Measurements from ENCODE around the gene EZR. TPM values are rescaled to one million over a fixed set of nuclear protein-coding genes. Genes with fewer than 3 reads are reported as not detected.
A peak's percentile ranks its signal among the peaks of the same experiment; 100 is the strongest.

The EZR gene
- total RNA-seq, 4 donors from 2014 or later, result 60.9 to 480 (median 251) TPM

- DNase-seq (ENCODE audit: low spot score), result no peak
- ATAC-seq (ENCODE audit: low FRiP score), result no peak
- no peak for TF ChIP-seq CTCF (IDR thresholded peaks at IDR 0.05)
Observed at GRCh38 chr6:158744986-158745430, 74.2 kb downstream of the EZR start.

- DNase-seq (ENCODE audit: low spot score), result no peak
- no peak for ATAC-seq (ENCODE audit: low FRiP score)
- no peak for TF ChIP-seq CTCF (IDR thresholded peaks at IDR 0.05)
Observed at GRCh38 chr6:158743033-158743651, 76.0 kb downstream of the EZR start.

DNA sequence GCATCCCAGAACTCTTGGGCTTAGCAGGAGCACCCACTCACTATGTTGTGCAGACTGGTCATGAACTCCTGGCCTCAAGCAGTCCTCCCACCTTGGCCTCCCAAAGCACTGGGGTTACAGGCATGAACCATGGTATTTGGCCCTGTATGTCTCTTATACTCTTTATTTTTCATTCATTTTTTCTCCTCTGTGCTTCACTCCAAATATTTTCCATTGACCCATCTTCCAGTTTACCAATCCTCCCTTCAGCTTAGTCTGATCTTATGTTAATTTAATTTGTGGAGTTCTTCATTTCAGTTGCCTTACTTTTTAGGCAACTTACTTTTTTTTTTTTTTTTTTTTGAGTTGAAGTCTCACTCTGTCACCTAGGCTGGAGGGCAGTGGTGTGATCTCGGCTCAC lies 79.5 kb downstream of the EZR start:
- no peak for TF ChIP-seq CTCF (IDR thresholded peaks at IDR 0.05)
- DNase-seq (ENCODE audit: low spot score), result no peak
- ATAC-seq (ENCODE audit: low FRiP score), result no peak

GRCh38 chr6:158737710-158738615 lies 81.2 kb downstream of the EZR start:
- DNase-seq (ENCODE audit: low spot score), result peak; percentile 47
- ATAC-seq (ENCODE audit: low FRiP score), result peak; percentile 96
- no peak for TF ChIP-seq CTCF (IDR thresholded peaks at IDR 0.05)

DNA sequence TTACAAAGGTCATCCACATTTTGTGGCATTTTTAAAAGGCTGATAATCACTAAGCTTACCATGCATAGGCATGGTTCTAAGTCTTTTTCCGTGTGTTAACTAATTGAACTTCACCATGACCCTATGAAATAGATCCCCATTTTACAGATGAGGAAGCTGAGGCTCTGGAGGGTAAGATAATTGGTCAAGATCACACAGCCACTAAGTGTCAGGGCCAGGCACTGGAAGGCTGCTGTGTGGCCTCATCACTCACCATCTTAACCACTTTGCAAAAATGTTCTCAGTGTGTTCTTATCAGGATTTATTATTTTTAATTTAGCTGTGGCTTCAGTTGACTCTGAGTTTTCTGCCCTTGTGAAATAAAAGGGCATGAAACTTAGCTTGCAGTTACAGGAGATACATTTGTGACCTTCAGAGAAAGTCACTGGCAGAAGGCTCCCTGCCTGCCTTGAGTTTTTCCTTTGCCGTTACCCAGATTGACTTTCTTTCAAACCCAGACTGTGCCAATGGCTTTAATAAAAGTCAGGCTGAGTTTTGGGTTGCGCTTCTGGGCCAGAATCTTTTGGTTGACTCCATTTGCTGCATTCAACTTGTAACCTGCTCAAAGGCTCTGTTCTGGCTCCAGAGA lies 82.0 kb downstream of the EZR start:
- no peak for ATAC-seq (ENCODE audit: low FRiP score)
- TF ChIP-seq CTCF (IDR thresholded peaks at IDR 0.05), result no peak
- DNase-seq (ENCODE audit: low spot score), result no peak

GRCh38 chr6:158735009-158735408 lies 84.2 kb downstream of the EZR start:
- TF ChIP-seq CTCF (IDR thresholded peaks at IDR 0.05), result no peak
- ATAC-seq (ENCODE audit: low FRiP score) (no peak), DNase-seq (ENCODE audit: low spot score) (no peak)
